Tibial nerve (tissue), 4 donors: Measurements from ENCODE around the gene IAH1.

Experiments used
- CTCF ChIP-seq, 5 experiments: fragments of 200-600 bp in 3 of 5; fragments of 450-650 bp in 2 of 5; sonication (generic) in 3 of 5; IDR thresholded peaks; one replicate each; pipeline ENCODE4 v1.5.1; 2016 to 2019; ENCODE audit warnings: antibody characterized with exemption in 5 of 5, mild to moderate bottlenecking in 3 of 5, moderate library complexity in 2 of 5
- EP300 ChIP-seq, 2 donors: sonication (generic); formaldehyde crosslinking; IDR thresholded peaks; one replicate each; pipeline ENCODE4 v1.6.1; 2017; ENCODE audit warnings: antibody characterized with exemption in 2 of 2, mild to moderate bottlenecking in 1 of 2
- POLR2A ChIP-seq, 2 donors: fragments of 450-650 bp; IDR thresholded peaks; one replicate each; pipeline ENCODE4 v1.6.1; 2017; ENCODE audit warnings: antibody characterized with exemption in 2 of 2, mild to moderate bottlenecking in 2 of 2, moderate library complexity in 2 of 2

GRCh38 chr2:9445089-9445488, 29.3 kb upstream of the IAH1 start:
- no peak for TF ChIP-seq CTCF (IDR thresholded peaks at IDR 0.05)
- no peak for TF ChIP-seq EP300 (IDR thresholded peaks at IDR 0.05)
- TF ChIP-seq POLR2A (IDR thresholded peaks at IDR 0.05) = no peak
